MG63 (cell line): ENCODE data around the gene TJP2. TPM values are rescaled to one million over a fixed set of nuclear protein-coding genes. Genes with fewer than 3 reads are reported as not detected.
A peak's percentile ranks its signal among the peaks of the same experiment; 100 is the strongest.
"Not testable (repeated sequence)": the region's sequence is repeated elsewhere in the genome, so short reads cannot be mapped to it uniquely, and the experiment has no call there.

Experiments used
- DNase-seq: peaks from one replicate; pipeline ENCODE4 v3.0.0-alpha.2; 2020
- H3K27me3 ChIP-seq: fragments of 250-450 bp; sonication (Bioruptor Pico); 2 replicates; pipeline ENCODE4 v1.5.1; 2020; ENCODE audit warnings: mild to moderate bottlenecking, moderate library complexity
- H3K36me3 ChIP-seq: fragments of 250-450 bp; sonication (Bioruptor Pico); 2 replicates; pipeline ENCODE4 v1.5.1; 2020; ENCODE audit warnings: mild to moderate bottlenecking, moderate library complexity
- H3K4me3 ChIP-seq: fragments of 250-450 bp; sonication (Bioruptor Pico); 2 replicates; pipeline ENCODE4 v1.5.1; 2020; ENCODE audit warnings: mild to moderate bottlenecking, moderate library complexity
- H3K9me3 ChIP-seq: fragments of 250-450 bp; sonication (Bioruptor Pico); 2 replicates; pipeline ENCODE4 v1.5.1; 2020; ENCODE audit warnings: mild to moderate bottlenecking, moderate library complexity
- total RNA-seq: library from RNA; depleted of rRNA; stranded (reverse); fragments of >200 nt; shearing (Covaris generic); gene quantifications from 2 replicates; pipeline ENCODE4 v1.2.3, GENCODE V29; 2014; ENCODE audit warnings: low replicate concordance

Gene TJP2
- total RNA-seq, 1 experiment from 2014 or later, result 10.1 TPM

DNA sequence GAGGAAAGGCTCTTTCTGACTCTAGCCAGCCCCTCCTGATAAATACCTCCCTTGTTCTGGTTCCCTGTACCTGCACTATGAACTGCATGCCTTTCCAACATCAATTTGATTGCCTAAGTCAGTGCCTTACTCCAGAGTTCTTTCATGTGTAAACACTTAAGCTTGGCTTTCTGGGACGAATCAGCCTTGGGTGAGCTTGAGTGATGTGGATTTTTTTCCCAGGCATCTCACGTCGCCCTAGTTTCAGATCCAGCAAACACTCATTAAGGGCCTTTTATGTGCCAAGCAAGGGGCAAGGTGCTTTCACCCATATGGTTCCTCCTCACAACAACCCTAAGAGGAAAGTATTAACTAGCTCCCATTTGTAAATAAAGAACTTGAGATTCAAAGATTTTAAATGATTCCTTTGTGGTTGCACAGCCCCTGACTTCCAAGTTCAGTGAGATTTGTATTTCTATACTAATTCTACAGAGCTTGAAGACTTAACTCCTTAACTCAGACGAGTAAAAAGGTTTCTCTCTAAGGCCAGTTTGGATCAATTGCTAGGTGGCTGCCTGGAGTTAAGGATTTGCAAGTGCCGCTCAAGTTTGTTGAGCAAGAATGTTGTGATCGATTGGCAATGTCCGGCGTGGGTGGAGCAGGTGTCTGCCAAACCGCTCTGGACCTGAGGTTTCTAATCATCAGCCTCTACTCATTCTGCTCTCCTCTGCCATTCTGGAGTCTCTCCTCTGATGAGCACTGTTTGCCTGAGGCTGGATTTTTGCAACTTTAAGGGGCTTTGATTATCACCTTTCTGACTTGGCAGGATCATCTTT is 20.2 kb upstream of the TJP2 start:
- Histone ChIP-seq H3K27me3 (no peaks in the 10 kb centered on the region), H3K9me3 (no peaks in the 10 kb centered on the region), H3K4me3 (no peak overlapping the region), H3K36me3 (no peaks in the 10 kb centered on the region)
- no peak for DNase-seq

DNA sequence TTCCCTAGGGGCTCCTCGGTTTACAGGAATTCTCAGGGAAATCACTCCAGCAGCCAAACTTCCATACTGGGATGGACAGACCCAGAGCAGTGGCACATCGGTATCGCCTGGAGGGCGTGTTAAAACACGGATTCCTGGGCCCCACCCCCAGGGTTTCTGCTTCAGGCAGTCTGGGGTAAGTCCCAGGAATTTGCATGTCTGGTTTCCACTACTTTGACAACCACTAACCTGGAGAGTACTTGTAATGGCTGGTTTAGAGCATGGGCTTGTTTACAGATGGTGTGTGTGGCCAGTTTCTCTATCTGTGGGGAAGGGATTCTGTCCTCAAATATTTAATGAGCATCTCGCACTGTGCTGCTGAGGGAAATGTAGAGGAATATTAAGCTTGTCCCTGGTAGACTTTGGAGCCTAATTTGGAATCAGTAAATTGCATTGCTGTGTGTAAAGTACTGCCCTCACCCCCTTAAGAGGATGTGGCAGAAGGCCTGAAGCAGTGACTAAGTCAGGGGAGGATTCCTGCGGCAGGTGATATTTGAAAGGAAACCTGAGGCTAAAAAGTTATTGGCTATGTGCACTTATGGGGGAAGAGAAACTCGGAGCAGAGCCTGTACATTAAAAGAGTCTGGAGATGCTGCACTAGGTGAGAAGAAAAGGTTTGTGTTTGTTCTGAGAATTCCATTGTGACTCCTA is 18.6 kb upstream of the TJP2 start:
- H3K36me3 ChIP-seq, result no peaks in the 10 kb centered on the region
- H3K9me3 ChIP-seq, result no peaks in the 10 kb centered on the region
- H3K4me3 ChIP-seq, result no peak overlapping the region
- no peaks in the 10 kb centered on the region for H3K27me3 ChIP-seq
- DNase-seq, result no peak

DNA sequence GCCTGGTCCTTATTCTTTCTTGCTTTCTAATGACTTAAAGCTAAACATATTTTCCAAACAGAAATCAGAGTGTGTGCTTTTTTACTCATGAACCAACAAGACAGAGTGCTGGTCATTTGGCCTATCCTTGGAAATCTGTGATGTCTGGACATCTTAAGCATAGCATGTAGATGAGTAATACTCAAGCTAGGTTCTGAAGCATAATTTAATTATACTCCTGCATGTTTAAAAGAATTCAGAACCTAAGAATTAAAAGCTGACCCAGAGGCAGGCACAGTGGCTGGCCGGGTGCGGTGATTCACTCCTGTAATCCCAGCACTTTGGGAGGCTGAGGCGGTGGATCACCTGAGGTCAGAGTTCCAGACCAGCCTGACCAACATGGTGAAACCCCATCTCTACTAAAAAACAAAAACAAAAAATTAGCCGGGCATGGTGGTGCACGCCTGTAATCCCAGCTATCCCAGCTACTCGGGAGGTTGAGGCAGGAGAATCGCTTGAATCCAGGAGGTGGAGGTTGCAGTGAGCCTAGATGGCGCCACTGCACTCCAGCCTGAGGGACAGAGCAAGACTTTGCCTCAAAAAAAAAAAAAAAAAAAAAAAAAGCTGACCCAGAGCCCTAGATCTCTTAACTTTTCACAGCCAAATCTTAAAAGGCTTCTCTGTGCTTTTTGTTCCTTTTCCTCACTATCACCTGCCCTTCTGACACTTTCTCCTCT is 16.2 kb upstream of the TJP2 start:
- Histone ChIP-seq H3K4me3 (no peak overlapping the region), H3K27me3 (no peaks in the 10 kb centered on the region), H3K36me3 (no peaks in the 10 kb centered on the region), H3K9me3 (no peaks in the 10 kb centered on the region)
- DNase-seq, result peak; percentile 15

DNA sequence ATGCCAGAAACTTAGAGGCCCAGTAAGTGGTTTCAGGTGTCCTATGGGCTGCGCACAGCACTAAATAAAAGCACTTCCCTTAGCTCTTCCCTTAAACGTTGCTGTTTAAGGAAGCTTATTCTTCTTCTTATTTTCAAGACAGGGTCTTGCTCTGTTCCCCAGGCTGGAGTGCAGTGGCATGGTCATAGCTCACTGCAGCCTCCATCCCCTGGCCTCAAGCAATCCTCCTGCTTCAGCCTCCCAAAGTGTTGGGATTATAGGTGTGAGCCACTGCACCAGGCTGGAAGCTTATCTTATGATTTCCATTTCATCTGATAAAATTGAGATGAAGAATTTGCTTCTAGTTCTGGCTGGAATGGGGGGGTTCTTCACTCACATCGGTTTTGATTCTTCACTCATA is 15.6 kb upstream of the TJP2 start:
- no peaks in the 10 kb centered on the region for H3K9me3 ChIP-seq
- no peaks in the 10 kb centered on the region for H3K36me3 ChIP-seq
- H3K4me3 ChIP-seq, result no peak overlapping the region
- no peaks in the 10 kb centered on the region for H3K27me3 ChIP-seq
- no peak for DNase-seq

DNA sequence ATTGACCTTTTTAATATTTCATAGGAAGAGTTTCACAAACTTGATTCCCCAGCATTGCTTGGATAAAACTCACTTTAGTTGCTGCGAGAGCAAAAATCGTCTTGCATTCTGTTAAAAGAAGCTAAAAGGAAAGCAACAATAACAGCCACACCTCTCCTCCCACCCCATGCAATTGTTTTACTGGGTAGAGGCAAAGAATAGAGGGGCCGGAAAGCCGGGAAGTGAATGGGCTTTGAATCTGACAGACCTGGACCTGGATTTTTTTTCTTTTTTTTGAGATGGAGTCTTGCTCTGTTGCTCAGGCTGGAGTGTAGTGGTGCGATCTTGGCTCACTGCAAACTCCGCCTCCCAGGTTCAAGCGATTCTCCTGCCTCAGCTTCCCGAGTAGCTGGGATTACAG is 9.5 kb upstream of the TJP2 start:
- not testable (repeated sequence) for H3K9me3 ChIP-seq, H3K27me3 ChIP-seq, H3K36me3 ChIP-seq, H3K4me3 ChIP-seq, DNase-seq

DNA sequence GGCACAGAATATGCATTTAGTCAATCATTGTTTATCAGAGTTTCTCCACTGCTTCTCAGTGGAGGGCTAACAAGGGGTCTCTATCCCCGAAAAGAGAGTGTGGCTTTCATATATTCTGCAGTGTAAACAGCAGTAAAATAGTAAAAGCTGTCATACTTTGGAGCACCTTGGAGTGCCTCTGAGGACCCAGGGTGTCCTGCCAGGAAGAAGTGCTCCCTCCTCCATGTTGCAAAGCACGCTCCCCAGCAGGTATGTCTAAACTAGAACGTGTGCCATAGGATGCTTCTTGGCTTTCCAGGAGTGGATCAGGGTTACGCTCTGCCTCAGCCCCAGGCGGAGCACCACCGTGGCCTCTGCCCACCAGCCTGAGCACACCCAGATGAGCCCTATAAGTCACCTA is 8.5 kb upstream of the TJP2 start:
- H3K4me3 ChIP-seq, result no peak overlapping the region
- H3K36me3 ChIP-seq, result no peaks in the 10 kb centered on the region
- no peak for DNase-seq
- no peaks in the 10 kb centered on the region for H3K27me3 ChIP-seq
- no peaks in the 10 kb centered on the region for H3K9me3 ChIP-seq

DNA sequence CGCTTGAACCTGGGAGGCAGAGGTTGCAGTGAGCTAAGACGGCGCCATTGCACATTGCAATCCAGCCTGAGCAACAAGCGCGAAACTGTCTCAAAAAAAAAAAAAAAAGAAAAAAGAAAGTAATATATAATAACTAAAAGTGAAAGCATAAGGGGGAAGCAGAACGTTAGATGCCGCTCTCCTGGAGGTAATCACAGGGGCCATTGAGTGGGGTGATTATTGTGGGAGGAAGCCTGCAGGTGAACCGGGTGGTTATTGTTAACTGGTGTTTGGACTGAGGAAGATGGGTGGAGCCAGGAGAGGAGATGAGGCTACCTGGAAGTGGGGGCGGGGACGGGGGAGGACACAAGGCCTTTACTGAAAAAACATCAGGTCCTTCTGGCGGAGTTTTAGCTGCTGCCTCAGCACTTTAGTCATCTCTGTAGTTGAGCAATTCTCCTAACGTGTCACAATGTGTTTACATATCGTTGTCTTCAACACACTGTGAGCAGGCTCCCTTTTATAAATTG is 5.3 kb upstream of the TJP2 start:
- Histone ChIP-seq H3K4me3 (no peak overlapping the region), H3K36me3 (no peaks in the 10 kb centered on the region)
- no peak for DNase-seq

DNA sequence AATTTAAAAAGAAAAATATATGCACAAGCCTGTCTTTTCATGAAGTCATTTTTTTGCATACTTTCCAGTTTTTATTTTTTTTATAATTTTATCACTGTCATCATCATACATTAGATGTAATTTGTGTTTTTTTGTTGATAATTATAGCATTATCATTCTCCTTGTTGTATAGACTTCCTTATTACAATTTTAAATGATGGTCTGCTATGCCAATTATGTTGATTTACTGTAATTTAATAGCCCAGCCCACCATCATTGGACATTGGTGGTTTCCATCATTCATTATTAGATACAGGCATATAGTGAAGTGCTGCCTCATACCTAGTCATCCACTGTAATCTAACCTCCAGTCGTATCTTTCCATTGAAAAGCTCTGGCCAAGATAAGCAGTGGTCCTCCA is 3.8 kb upstream of the TJP2 start:
- H3K27me3 ChIP-seq, result no peaks in the 10 kb centered on the region
- H3K36me3 ChIP-seq, result no peaks in the 10 kb centered on the region
- no peak overlapping the region for H3K4me3 ChIP-seq
- no peaks in the 10 kb centered on the region for H3K9me3 ChIP-seq
- no peak for DNase-seq

More for the DNA sequence above, 5.3 kb upstream of the TJP2 start:
- no peaks in the 10 kb centered on the region for H3K9me3 ChIP-seq
- H3K27me3 ChIP-seq, result no peaks in the 10 kb centered on the region

DNA sequence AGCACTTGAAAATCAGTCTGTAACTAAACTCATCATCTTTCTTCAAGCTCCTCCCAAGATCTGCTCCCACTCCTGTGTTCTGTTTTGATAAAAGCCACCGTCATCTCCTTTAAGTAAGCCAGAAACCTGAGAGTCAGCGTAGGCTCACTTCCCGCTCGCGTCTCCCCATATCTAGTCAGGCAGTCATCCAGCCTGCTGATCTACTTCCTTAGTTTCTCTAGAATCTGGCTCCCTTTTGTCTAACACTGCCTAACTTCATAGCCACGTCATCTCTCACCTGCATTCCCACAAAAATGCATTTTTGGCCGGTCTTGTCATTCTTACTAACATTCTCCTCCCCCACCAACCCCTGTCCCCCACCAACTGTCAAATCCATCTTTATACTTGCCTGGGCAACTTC is 3.0 kb upstream of the TJP2 start:
- H3K36me3 ChIP-seq, result no peaks in the 10 kb centered on the region
- no peaks in the 10 kb centered on the region for H3K27me3 ChIP-seq
- no peak overlapping the region for H3K4me3 ChIP-seq
- DNase-seq, result no peak
- H3K9me3 ChIP-seq, result no peaks in the 10 kb centered on the region

DNA sequence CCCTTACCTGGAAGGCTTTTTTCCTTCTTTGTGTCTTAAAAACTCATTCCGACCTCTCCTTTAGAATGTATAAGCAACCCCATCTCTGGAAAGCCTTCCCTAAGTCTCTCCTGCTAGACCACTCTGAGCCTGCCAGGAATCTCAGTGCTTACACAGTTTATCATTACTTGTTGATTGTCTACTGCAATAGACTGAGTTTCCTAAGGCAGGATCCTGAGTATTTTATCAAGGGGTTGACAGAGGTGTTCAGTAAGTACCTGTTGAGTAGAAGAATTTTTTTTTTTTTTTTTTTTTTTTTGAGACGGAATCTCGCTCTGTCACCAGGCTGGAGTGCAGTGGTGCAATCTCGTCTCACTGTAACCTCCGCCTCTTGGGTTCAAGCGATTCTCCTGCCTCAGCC is 2.6 kb upstream of the TJP2 start:
- H3K9me3 ChIP-seq, result no peaks in the 10 kb centered on the region
- no peak overlapping the region for H3K4me3 ChIP-seq
- no peaks in the 10 kb centered on the region for H3K36me3 ChIP-seq
- DNase-seq, result no peak
- no peaks in the 10 kb centered on the region for H3K27me3 ChIP-seq

DNA sequence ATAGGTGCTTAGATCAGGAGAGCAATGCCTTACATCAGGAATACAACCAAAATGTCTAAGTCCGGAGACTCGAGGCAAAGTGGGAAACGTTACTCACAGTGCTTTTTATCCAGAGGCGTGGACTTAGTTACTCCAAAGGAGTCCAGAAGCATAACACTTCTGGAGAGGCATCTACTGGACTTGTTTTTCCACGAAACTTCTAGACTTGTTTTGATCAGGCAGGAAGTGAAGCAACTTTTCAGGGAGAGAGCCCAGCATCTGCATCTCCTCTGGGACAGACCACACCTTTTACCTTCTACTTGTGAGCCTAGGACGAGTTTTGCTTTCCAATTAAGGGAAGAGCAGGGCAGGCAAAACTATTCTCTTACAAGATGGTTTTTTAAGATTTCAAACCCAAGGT is 1.2 kb upstream of the TJP2 start:
- no peak for DNase-seq
- Histone ChIP-seq H3K36me3 (no peaks in the 10 kb centered on the region), H3K4me3 (no peak overlapping the region), H3K9me3 (no peaks in the 10 kb centered on the region), H3K27me3 (no peaks in the 10 kb centered on the region)

DNA sequence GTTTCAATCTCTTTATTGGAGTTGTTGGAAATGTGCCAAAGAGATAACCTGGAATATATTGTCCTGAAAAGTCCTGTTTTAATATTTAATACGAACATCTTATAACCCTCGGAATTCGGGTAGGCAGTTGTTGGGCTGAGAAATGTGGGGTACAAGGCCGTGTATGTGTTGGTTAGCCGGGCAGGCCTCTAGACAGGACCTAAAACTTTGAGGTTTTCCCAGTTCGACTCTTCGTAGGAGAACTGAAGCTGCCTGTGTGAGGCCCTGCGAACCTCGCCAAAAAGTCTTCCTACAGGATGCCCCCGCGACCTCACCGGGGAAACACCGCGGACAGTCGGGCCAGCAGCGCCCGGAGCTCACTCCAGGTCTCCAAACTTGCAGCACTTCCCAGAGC is 583 bp upstream of the TJP2 start:
- Histone ChIP-seq H3K27me3 (no peaks in the 10 kb centered on the region), H3K4me3 (peak overlapping the region; percentile 64), H3K36me3 (no peaks in the 10 kb centered on the region), H3K9me3 (no peaks in the 10 kb centered on the region)
- no peak for DNase-seq

DNA sequence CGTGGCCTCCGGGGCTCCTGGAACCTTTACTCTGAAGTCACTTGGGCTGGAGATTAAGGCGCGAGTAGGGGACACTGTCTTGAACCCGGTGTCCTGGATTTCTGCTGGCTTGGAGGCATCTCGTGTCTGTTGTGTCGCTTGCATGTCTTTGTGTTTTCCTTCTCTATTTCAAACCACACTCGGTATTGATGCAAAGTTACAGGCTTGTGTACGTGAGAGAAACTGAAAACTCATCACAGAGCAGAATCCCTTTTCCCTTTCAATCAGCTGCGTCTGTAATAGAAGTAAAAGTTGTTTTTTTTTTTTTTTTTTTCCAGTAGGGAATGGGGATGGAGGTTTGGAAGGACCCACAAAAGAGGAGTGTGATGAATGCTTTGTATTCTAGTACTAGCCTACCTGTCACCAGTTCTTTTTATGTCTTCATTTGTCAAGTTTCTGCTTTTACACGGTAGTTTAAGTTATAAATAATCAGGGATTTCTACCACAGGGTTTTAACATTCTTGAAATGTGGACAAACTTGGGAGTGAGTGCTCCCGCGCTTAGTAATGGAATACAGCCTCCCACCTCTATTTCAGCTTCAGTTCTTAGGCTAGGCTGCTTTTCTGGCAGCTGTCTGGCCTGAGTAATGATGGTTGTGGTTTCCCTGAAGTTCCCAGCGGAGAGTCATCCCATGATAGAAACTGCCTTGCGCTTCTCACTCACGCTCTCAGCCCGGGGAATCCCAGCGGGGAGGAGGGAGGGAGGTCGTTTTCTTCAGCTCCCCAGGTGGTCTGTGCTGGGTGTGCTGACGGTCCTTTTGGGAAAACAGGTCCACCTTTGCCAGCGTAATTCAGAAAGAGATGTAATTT is 763 bp downstream of the TJP2 start:
- no peaks in the 10 kb centered on the region; the same call in 1 of the 2 replicates for H3K36me3 ChIP-seq
- H3K4me3 ChIP-seq, result peak overlapping the region; percentile 64
- no peaks in the 10 kb centered on the region for H3K9me3 ChIP-seq
- DNase-seq, result peak; percentile 88
- no peaks in the 10 kb centered on the region for H3K27me3 ChIP-seq

DNA sequence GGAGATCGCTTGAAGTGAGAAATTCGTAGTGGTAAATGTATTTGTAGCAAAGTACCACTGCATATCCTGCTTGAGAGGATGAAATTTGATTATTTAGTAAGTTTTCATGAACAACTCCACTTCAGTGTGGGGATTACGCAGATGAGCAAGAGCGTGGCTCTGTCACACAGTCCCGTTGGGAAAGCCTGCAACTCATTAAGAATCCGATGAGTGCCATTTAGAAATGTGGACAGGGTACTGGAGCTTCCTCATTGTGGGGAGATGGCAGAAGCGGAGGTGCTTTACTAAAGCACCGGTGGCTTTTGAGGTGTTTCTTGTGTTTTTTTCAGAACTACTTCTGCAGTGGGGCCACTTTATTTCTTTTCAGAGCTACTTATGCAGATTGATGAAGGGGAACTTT is 1.4 kb downstream of the TJP2 start:
- H3K4me3 ChIP-seq, result peak overlapping the region; percentile 64
- H3K9me3 ChIP-seq, result no peaks in the 10 kb centered on the region
- no peak for DNase-seq
- H3K36me3 ChIP-seq, result no peaks in the 10 kb centered on the region; the same call in 1 of the 2 replicates
- no peaks in the 10 kb centered on the region for H3K27me3 ChIP-seq

DNA sequence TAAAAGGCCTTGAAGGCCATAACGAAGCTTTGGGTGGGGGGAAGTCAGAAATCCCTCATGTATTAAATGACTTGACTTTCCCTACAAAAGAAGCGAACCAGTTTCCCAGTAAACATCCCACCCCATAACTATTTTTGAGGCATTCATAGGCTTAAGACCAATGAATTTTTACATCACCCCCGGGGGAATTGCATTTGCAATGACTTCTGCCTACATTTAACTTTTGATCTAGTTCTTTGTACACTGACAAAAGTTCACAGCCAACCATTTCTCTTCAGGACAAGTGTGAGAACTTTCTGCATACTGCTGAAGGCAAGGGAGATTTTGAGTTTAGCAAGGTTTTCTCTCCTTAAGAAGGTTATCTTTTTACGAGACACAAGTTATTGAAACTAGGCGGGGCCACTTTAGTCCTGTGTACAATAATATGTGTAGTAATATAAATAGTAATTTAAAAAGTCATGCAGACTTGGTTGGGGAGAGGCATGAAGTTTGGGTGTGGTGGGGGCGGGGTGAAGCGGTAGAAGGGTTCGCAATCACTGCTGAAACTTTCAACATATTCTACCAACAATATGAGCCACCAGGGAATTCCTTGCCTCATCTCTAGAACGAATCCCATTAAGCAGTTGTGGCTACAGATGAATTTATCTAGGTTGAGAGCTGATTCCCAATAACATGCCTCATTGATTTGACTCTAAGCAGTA is 2.5 kb downstream of the TJP2 start:
- no peaks in the 10 kb centered on the region for H3K9me3 ChIP-seq
- H3K36me3 ChIP-seq, result no peaks in the 10 kb centered on the region; the same call in 1 of the 2 replicates
- no peak overlapping the region for H3K4me3 ChIP-seq
- no peaks in the 10 kb centered on the region for H3K27me3 ChIP-seq
- no peak for DNase-seq

DNA sequence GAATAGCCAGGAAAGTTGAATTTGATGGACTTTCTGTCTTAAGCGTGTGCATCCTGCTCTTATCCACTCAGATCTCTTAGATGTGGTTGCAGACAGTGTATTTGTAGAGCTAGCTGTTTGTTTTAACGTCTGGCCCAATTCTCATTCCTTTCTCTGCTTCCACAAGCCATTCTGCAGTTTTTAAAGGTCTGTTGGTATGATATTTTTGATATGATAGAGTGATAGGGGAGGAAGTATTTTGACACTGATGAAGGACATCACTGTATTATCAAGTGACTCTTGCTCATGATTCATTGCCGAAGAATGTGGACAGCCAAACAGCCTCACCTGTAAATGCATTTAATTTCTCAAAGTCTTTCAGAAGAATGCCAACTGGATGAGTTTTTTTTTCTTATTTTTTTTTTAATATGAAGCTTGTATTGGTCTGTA is 4.5 kb downstream of the TJP2 start:
- H3K9me3 ChIP-seq, result no peaks in the 10 kb centered on the region
- H3K27me3 ChIP-seq, result no peaks in the 10 kb centered on the region
- no peak overlapping the region for H3K4me3 ChIP-seq
- no peak for DNase-seq
- no peaks in the 10 kb centered on the region; the same call in 1 of the 2 replicates for H3K36me3 ChIP-seq
